Measurements from ENCODE around the gene LARP1.

- TF ChIP-seq CTCF (IDR thresholded peaks at IDR 0.05) (no peak), POLR2A (IDR thresholded peaks at IDR 0.05) (no peak)
Measured at GRCh38 chr5:154721481-154722058, 33.6 kb upstream of the LARP1 start.
